ENCODE measurements around the gene ATG9B. TPM values are rescaled to one million over a fixed set of nuclear protein-coding genes. Genes with fewer than 3 reads are reported as not detected.
A peak's percentile ranks its signal among the peaks of the same experiment; 100 is the strongest.

Gene ATG9B
- total and polyA plus RNA-seq, 2 donors from 2014 or later, result 0.19 TPM

GRCh38 chr7:150975536-150976319, 48.6 kb downstream of the ATG9B start:
- no peaks in the 10 kb centered on the region for H3K9me3 ChIP-seq (ENCODE audit: control insufficient read depth in 2 of 3, insufficient read depth in 1 of 3, low read length in 3 of 3)
- H3K9ac ChIP-seq (ENCODE audit: low read length in 3 of 3), result no peak overlapping the region
- peaks cover 5% of the 10 kb centered on the region for H3K27me3 ChIP-seq (ENCODE audit: control insufficient read depth, insufficient read depth, low read length)
- FAIRE-seq (no peak), DNase-seq (peak in 1 of 5 donors; percentile 62)
- TF ChIP-seq CTCF (IDR thresholded peaks at IDR 0.05; ENCODE audit: borderline replicate concordance, extremely low read depth, insufficient read depth), result no peak
- intact Hi-C loops (cut with DNase I), result no loop called here
- H3K4me3 ChIP-seq (ENCODE audit: low read length in 3 of 3), result no peak overlapping the region
- no peaks in the 10 kb centered on the region for H3K36me3 ChIP-seq (ENCODE audit: control insufficient read depth in 2 of 3, insufficient read depth in 3 of 3, low read length in 3 of 3)
- H3K27ac ChIP-seq (ENCODE audit: low read depth in 2 of 2, low read length in 2 of 2), result no peak overlapping the region
- peaks cover 0 to 3% (median 0%) of the 10 kb centered on the region in 3 donors for H3K4me1 ChIP-seq (ENCODE audit: control insufficient read depth in 2 of 3, insufficient read depth in 2 of 3, low read depth in 1 of 3, low read length in 3 of 3)

- Histone ChIP-seq H3K9me3 (ENCODE audit: control insufficient read depth in 2 of 3, insufficient read depth in 1 of 3, low read length in 3 of 3) (no peaks in the 10 kb centered on the region), H3K36me3 (ENCODE audit: control insufficient read depth in 2 of 3, insufficient read depth in 3 of 3, low read length in 3 of 3) (no peaks in the 10 kb centered on the region), H3K4me3 (ENCODE audit: low read length in 3 of 3) (peak overlapping the region; percentile 35 to 42 (median 39)), H3K27ac (ENCODE audit: low read depth in 2 of 2, low read length in 2 of 2) (no peak overlapping the region), H3K27me3 (ENCODE audit: control insufficient read depth, insufficient read depth, low read length) (peaks cover 5% of the 10 kb centered on the region), H3K4me1 (ENCODE audit: control insufficient read depth in 2 of 3, insufficient read depth in 2 of 3, low read depth in 1 of 3, low read length in 3 of 3) (peaks cover 0 to 3% (median 0%) of the 10 kb centered on the region in 3 donors), H3K9ac (ENCODE audit: low read length in 3 of 3) (no peak overlapping the region)
- intact Hi-C loops (cut with DNase I), result no loop called here
- FAIRE-seq (no peak), DNase-seq (peak in 3 of 5 donors; percentile 65 to 87 (median 71))
- no peak for TF ChIP-seq CTCF (IDR thresholded peaks at IDR 0.05; ENCODE audit: borderline replicate concordance, extremely low read depth, insufficient read depth)
Measured at GRCh38 chr7:150974468-150975391, 49.6 kb downstream of the ATG9B start.

- Histone ChIP-seq H3K9ac (ENCODE audit: low read length in 3 of 3) (no peak overlapping the region), H3K27me3 (ENCODE audit: control insufficient read depth, insufficient read depth, low read length) (peaks cover 5% of the 10 kb centered on the region), H3K4me3 (ENCODE audit: low read length in 3 of 3) (no peak overlapping the region), H3K27ac (ENCODE audit: low read depth in 2 of 2, low read length in 2 of 2) (no peak overlapping the region), H3K4me1 (ENCODE audit: control insufficient read depth in 2 of 3, insufficient read depth in 2 of 3, low read depth in 1 of 3, low read length in 3 of 3) (peaks cover 0 to 3% (median 0%) of the 10 kb centered on the region in 3 donors), H3K9me3 (ENCODE audit: control insufficient read depth in 2 of 3, insufficient read depth in 1 of 3, low read length in 3 of 3) (no peaks in the 10 kb centered on the region), H3K36me3 (ENCODE audit: control insufficient read depth in 2 of 3, insufficient read depth in 3 of 3, low read length in 3 of 3) (no peaks in the 10 kb centered on the region)
- no peak for TF ChIP-seq CTCF (IDR thresholded peaks at IDR 0.05; ENCODE audit: borderline replicate concordance, extremely low read depth, insufficient read depth)
- FAIRE-seq (no peak), DNase-seq (peak in 3 of 5 donors; percentile 71 to 83 (median 78))
- intact Hi-C loops (cut with DNase I), result no loop called here
Measured at GRCh38 chr7:150973571-150974451, 50.5 kb downstream of the ATG9B start.
